Uterus (tissue), 4 donors: ENCODE measurements around the gene CACNA2D4. TPM values are rescaled to one million over a fixed set of nuclear protein-coding genes. Genes with fewer than 3 reads are reported as not detected.

Source experiments
- DNase-seq, 2 donors: peaks; one replicate each; pipeline ENCODE4 v3.0.0-alpha.2; 2019 to 2020
- H3K27ac ChIP-seq, 2 donors: fragments of 200-600 bp; sonication (generic); 1 replicate in 1 of 2; 2 replicates in 1 of 2; pipeline ENCODE4 v1.5.1; 2016 to 2018
- H3K27me3 ChIP-seq, 2 donors: fragments of 200-600 bp; sonication (generic); one replicate each; pipeline ENCODE4 v1.5.1; 2018 to 2019; ENCODE audit warnings: control low read depth in 1 of 2
- H3K36me3 ChIP-seq, 2 donors: fragments of 200-600 bp; sonication (generic); one replicate each; pipeline ENCODE4 v1.5.1; 2019; ENCODE audit warnings: control low read depth in 1 of 2
- H3K4me1 ChIP-seq, 2 donors: fragments of 200-600 bp; sonication (generic); one replicate each; pipeline ENCODE4 v1.5.1; 2018 to 2019; ENCODE audit warnings: control low read depth in 1 of 2
- H3K4me3 ChIP-seq, 2 donors: fragments of 200-600 bp; sonication (generic); 1 replicate in 1 of 2; 2 replicates in 1 of 2; pipeline ENCODE4 v1.5.1; 2018 to 2019; ENCODE audit warnings: mild to moderate bottlenecking in 1 of 2
- H3K9me3 ChIP-seq, 2 donors: fragments of 200-600 bp; sonication (generic); one replicate each; pipeline ENCODE4 v1.5.1; 2019; ENCODE audit warnings: control low read depth in 1 of 2
- POLR2A ChIP-seq, 2 donors: fragments of 450-650 bp; IDR thresholded peaks; one replicate each; pipeline ENCODE4 v1.6.1; 2016; ENCODE audit warnings: antibody characterized with exemption in 2 of 2, mild to moderate bottlenecking in 1 of 2, moderate library complexity in 1 of 2
- intact Hi-C: fragments of 100-400 bp; cut with DNase I; formaldehyde crosslinking; loops from one replicate; pipeline ENCODE4 v1.15.1; 2023; ENCODE audit warnings: low total_unique reads
- total RNA-seq, 4 donors: library from RNA; depleted of rRNA in 3 of 4; stranded (reverse); fragments of >200 nt in 3 of 4; gene quantifications; one replicate each; pipeline versions ENCODE4 v1.1.0 to v1.2.4, GENCODE V29; 2014 to 2023
- TF ChIP-seq, protein P1 (sequence below), 4 experiments: fragments of 200-600 bp in 2 of 4; fragments of 450-650 bp in 2 of 4; sonication (generic) in 2 of 4; IDR thresholded peaks; one replicate each; pipeline ENCODE4 v1.5.1; 2016 to 2019; ENCODE audit warnings: antibody characterized with exemption in 4 of 4, mild to moderate bottlenecking in 2 of 4, moderate library complexity in 1 of 4
- donor health status: DM: yes; HTN: yes; CAD: no.

The CACNA2D4 gene
- total RNA-seq, 4 donors from 2014 or later, result 2.6 to 4.1 (median 4.0) TPM; not detected in 1

DNA sequence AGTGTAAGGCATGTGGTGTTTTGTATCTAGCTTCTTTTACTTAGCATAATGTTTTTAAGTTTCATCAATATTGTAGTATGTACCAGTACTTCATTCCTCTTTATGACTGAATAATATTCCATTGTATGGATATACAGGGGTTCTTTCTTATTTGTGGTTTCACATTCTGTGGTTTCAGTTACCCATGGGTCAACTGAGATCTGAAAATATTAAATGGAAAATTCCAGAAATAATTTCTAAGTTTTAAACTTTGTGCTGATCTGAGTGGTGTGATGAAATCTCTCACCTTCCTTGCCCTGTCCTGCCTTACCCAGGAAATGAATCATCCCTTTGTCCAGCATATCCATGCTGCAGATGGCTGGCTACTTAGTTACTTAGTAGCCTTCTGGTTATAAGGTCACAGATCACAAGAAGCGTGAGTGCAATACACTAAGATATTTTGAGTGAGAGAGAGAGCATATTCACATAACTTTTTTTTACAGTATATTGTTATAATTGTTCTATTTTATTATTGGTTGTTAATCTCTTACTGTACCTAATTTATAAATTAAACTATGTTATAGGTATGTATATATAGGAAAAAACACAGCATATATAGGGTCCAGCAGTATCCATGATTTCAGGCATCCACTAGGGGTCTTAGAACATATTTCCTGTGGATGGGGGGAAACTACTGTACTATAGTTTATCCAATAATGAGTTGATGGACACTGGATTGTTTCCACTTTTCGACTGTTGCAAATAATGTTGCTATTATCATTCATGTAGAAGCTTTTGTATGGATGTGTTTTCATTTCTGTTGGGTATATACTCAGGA, 157.7 kb downstream of the CACNA2D4 start:
- no peak overlapping the region for H3K27ac ChIP-seq
- H3K9me3 ChIP-seq, result no peaks in the 10 kb centered on the region
- H3K36me3 ChIP-seq, result no peaks in the 10 kb centered on the region
- intact Hi-C loops, result no loop called here
- no peak for TF ChIP-seq POLR2A (IDR thresholded peaks at IDR 0.05)
- TF ChIP-seq, protein P1, sequence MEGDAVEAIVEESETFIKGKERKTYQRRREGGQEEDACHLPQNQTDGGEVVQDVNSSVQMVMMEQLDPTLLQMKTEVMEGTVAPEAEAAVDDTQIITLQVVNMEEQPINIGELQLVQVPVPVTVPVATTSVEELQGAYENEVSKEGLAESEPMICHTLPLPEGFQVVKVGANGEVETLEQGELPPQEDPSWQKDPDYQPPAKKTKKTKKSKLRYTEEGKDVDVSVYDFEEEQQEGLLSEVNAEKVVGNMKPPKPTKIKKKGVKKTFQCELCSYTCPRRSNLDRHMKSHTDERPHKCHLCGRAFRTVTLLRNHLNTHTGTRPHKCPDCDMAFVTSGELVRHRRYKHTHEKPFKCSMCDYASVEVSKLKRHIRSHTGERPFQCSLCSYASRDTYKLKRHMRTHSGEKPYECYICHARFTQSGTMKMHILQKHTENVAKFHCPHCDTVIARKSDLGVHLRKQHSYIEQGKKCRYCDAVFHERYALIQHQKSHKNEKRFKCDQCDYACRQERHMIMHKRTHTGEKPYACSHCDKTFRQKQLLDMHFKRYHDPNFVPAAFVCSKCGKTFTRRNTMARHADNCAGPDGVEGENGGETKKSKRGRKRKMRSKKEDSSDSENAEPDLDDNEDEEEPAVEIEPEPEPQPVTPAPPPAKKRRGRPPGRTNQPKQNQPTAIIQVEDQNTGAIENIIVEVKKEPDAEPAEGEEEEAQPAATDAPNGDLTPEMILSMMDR (IDR thresholded peaks at IDR 0.05), result no peak
- H3K4me3 ChIP-seq, result no peak overlapping the region
- DNase-seq, result no peak
- H3K4me1 ChIP-seq, result no peaks in the 10 kb centered on the region
- H3K27me3 ChIP-seq, result no peaks in the 10 kb centered on the region

DNA sequence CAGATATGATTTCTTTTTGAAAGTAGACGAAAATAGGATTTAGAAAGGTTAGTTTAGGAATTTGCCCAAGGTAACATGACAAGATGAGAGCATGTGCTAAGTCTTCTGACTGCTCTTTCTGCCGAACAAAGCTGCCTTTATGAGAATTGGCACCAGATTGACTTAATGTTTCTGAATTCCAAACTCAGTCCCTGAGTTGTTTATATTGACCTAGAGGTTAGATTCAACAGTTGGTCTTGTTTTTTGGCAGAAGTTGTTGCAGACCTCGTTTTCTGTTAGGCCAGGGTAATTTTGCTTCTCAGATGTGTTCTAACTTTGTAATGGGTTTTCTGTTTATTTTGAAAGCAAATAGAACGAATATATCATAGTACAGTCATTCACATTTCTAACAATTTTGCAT, 159.6 kb downstream of the CACNA2D4 start:
- Histone ChIP-seq H3K27me3 (no peaks in the 10 kb centered on the region), H3K4me1 (no peaks in the 10 kb centered on the region), H3K4me3 (no peak overlapping the region), H3K9me3 (no peaks in the 10 kb centered on the region), H3K36me3 (no peaks in the 10 kb centered on the region), H3K27ac (no peak overlapping the region)
- DNase-seq, result no peak
- intact Hi-C loops, result no loop called here
- TF ChIP-seq, protein P1 (IDR thresholded peaks at IDR 0.05), result no peak
- no peak for TF ChIP-seq POLR2A (IDR thresholded peaks at IDR 0.05)

DNA sequence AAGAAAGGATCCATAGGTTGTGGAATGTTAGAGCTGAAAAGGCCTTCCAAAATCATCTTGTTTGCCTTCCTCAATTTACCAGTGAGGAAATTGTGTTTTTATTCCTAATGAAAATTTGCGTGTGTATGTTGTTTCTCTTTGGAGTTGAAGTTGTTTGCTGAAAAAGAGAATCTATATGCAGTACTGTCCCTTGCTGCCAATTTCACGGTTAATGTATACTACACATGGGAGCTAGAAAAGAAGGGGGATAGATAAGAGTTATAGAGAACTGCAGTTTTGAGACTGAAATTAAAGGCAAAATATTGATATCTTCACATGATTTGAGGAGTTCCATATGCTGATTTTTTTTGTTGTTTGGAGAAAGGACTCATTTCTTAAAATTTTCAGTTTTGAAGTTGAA, 160.1 kb downstream of the CACNA2D4 start:
- Histone ChIP-seq H3K4me1 (no peaks in the 10 kb centered on the region), H3K36me3 (no peaks in the 10 kb centered on the region), H3K4me3 (no peak overlapping the region), H3K27ac (no peak overlapping the region), H3K9me3 (no peaks in the 10 kb centered on the region), H3K27me3 (no peaks in the 10 kb centered on the region)
- intact Hi-C loops, result no loop called here
- no peak for DNase-seq
- TF ChIP-seq, protein P1 (IDR thresholded peaks at IDR 0.05), result no peak
- TF ChIP-seq POLR2A (IDR thresholded peaks at IDR 0.05), result no peak

DNA sequence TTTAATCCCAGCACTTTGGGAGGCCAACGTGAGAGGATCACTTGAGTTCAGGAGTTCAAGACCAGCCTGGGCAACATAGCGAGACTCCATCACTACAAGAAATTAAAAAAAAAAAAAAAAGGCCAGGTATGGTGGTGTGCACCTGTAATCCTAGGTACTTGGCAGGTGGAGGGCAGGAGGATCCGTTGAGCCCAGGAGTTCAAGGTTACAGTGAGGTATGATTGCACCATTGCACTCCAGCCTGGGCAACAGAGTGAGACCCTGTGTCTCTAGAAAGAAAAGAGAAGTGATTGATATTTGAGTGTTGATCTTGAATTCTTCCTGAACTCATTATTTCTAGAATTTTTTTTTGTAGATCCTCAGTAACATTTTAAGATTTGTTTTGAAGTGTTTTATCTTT, 168.2 kb downstream of the CACNA2D4 start:
- TF ChIP-seq, protein P1 (IDR thresholded peaks at IDR 0.05), result no peak
- TF ChIP-seq POLR2A (IDR thresholded peaks at IDR 0.05), result no peak
- Histone ChIP-seq H3K36me3 (no peaks in the 10 kb centered on the region), H3K4me3 (no peak overlapping the region), H3K4me1 (no peaks in the 10 kb centered on the region), H3K27me3 (no peaks in the 10 kb centered on the region), H3K9me3 (no peaks in the 10 kb centered on the region), H3K27ac (no peak overlapping the region)
- no peak for DNase-seq
- intact Hi-C loops, result no loop called here

DNA sequence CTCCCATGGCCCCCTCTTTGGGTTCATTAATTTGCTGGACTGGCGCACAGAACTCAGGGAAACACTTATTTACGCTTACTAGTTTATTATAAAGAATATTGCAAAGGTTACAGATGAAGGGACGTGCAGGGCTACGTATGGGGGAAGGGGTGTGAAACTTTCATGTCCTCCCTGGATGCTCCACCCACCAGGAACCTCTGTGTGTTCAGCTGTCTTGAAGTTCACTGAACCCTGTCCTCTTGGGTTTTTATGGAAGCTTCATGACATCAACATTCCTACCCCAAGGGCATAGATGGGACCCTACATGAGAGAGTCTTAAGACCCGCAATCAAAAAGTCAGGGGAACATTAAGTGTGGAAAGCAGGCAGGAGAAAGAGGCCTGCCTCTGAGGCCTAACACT, 169.4 kb downstream of the CACNA2D4 start:
- intact Hi-C loops, result no loop called here
- TF ChIP-seq, protein P1 (IDR thresholded peaks at IDR 0.05), result no peak
- no peak for TF ChIP-seq POLR2A (IDR thresholded peaks at IDR 0.05)
- no peak for DNase-seq
- Histone ChIP-seq H3K27me3 (no peaks in the 10 kb centered on the region), H3K4me1 (no peaks in the 10 kb centered on the region), H3K4me3 (no peak overlapping the region), H3K27ac (no peak overlapping the region), H3K36me3 (no peaks in the 10 kb centered on the region), H3K9me3 (no peaks in the 10 kb centered on the region)
